Measurements from ENCODE around the gene RPL18A. TPM values are rescaled to one million over a fixed set of nuclear protein-coding genes. Genes with fewer than 3 reads are reported as not detected.

The RPL18A gene
- total RNA-seq, 1 experiment from 2014 or later: 2,642 TPM

GRCh38 chr19:17834350-17835181 lies 25.1 kb upstream of the RPL18A start:
- H3K27me3 ChIP-seq: peaks cover 4% of the 10 kb centered on the region; the same call in 1 of the 2 replicates
- no peak for DNase-seq
- H3K9me3 ChIP-seq (replicated peaks): no peaks in the 10 kb centered on the region
- no peak overlapping the region for H3K27ac ChIP-seq
- H3K4me3 ChIP-seq: no peak overlapping the region
- no peaks in the 10 kb centered on the region for H3K4me1 ChIP-seq
- no peaks in the 10 kb centered on the region for H3K36me3 ChIP-seq

GRCh38 chr19:17835182-17836006 lies 24.3 kb upstream of the RPL18A start:
- no peak overlapping the region for H3K27ac ChIP-seq
- no peak for DNase-seq
- H3K27me3 ChIP-seq: peaks cover 4% of the 10 kb centered on the region; the same call in 1 of the 2 replicates
- H3K4me1 ChIP-seq: no peaks in the 10 kb centered on the region
- no peaks in the 10 kb centered on the region for H3K36me3 ChIP-seq
- no peak overlapping the region for H3K4me3 ChIP-seq
- H3K9me3 ChIP-seq (replicated peaks): no peaks in the 10 kb centered on the region

- no peaks in the 10 kb centered on the region for H3K36me3 ChIP-seq
- no peaks in the 10 kb centered on the region for H3K4me1 ChIP-seq
- no peak overlapping the region for H3K27ac ChIP-seq
- H3K4me3 ChIP-seq: no peak overlapping the region
- no peaks in the 10 kb centered on the region for H3K9me3 ChIP-seq (replicated peaks)
- H3K27me3 ChIP-seq: peaks cover 4% of the 10 kb centered on the region; the same call in 1 of the 2 replicates
- no peak for DNase-seq
These were observed 23.2 kb upstream of the RPL18A start for GRCh38 chr19:17836530-17836929.

- no peak for DNase-seq
- H3K27me3 ChIP-seq: peaks cover 4% of the 10 kb centered on the region; the same call in 1 of the 2 replicates
- no peaks in the 10 kb centered on the region for H3K36me3 ChIP-seq
- H3K9me3 ChIP-seq (replicated peaks): no peaks in the 10 kb centered on the region
- no peak overlapping the region for H3K4me3 ChIP-seq
- H3K4me1 ChIP-seq: no peaks in the 10 kb centered on the region
- H3K27ac ChIP-seq: no peak overlapping the region
These were observed 21.7 kb upstream of the RPL18A start for GRCh38 chr19:17837972-17838371.

GRCh38 chr19:17840019-17840418 lies 19.7 kb upstream of the RPL18A start:
- Histone ChIP-seq H3K4me1 (no peaks in the 10 kb centered on the region), H3K27me3 (no peaks in the 10 kb centered on the region), H3K4me3 (no peak overlapping the region), H3K36me3 (no peaks in the 10 kb centered on the region), H3K27ac (no peak overlapping the region), H3K9me3 (replicated peaks) (no peaks in the 10 kb centered on the region)
- no peak for DNase-seq

- H3K9me3 ChIP-seq (replicated peaks): no peaks in the 10 kb centered on the region
- H3K27ac ChIP-seq: no peak overlapping the region
- no peaks in the 10 kb centered on the region for H3K4me1 ChIP-seq
- no peaks in the 10 kb centered on the region for H3K27me3 ChIP-seq
- DNase-seq: no peak
- no peaks in the 10 kb centered on the region for H3K36me3 ChIP-seq
- H3K4me3 ChIP-seq: no peak overlapping the region
These were observed 18.3 kb upstream of the RPL18A start for GRCh38 chr19:17841371-17841809.

- peak; percentile 55 to 59 for DNase-seq
- no peak overlapping the region for H3K4me3 ChIP-seq
- no peak overlapping the region for H3K27ac ChIP-seq
These were observed 17.7 kb upstream of the RPL18A start for GRCh38 chr19:17841810-17842662.

GRCh38 chr19:17842663-17843291 lies 16.9 kb upstream of the RPL18A start:
- DNase-seq: no peak
- Histone ChIP-seq H3K4me1 (no peaks in the 10 kb centered on the region), H3K36me3 (no peaks in the 10 kb centered on the region), H3K9me3 (replicated peaks) (no peaks in the 10 kb centered on the region), H3K27ac (no peak overlapping the region), H3K27me3 (peaks cover 3% of the 10 kb centered on the region; the same call in 1 of the 2 replicates), H3K4me3 (no peak overlapping the region)

More at GRCh38 chr19:17841810-17842662, 17.7 kb upstream of the RPL18A start:
- Histone ChIP-seq H3K36me3 (no peaks in the 10 kb centered on the region), H3K9me3 (replicated peaks) (no peaks in the 10 kb centered on the region), H3K4me1 (no peaks in the 10 kb centered on the region), H3K27me3 (0 out of 2 replicates have a peak, but pooled peaks cover 2% of the 10 kb centered on the region)

GRCh38 chr19:17843292-17843827 lies 16.4 kb upstream of the RPL18A start:
- H3K4me3 ChIP-seq: no peak overlapping the region
- no peaks in the 10 kb centered on the region for H3K9me3 ChIP-seq (replicated peaks)
- H3K4me1 ChIP-seq: no peaks in the 10 kb centered on the region
- no peak overlapping the region for H3K27ac ChIP-seq
- H3K36me3 ChIP-seq: no peaks in the 10 kb centered on the region
- DNase-seq: no peak
- peaks cover 8% of the 10 kb centered on the region; the same call in 1 of the 2 replicates for H3K27me3 ChIP-seq

GRCh38 chr19:17843908-17844490 lies 15.7 kb upstream of the RPL18A start:
- H3K4me1 ChIP-seq: no peaks in the 10 kb centered on the region
- H3K27ac ChIP-seq: no peak overlapping the region
- DNase-seq: no peak
- no peak overlapping the region for H3K4me3 ChIP-seq
- no peaks in the 10 kb centered on the region for H3K36me3 ChIP-seq
- H3K27me3 ChIP-seq: peaks cover 8% of the 10 kb centered on the region; the same call in 1 of the 2 replicates
- H3K9me3 ChIP-seq (replicated peaks): no peaks in the 10 kb centered on the region

- no peak overlapping the region for H3K4me3 ChIP-seq
- H3K9me3 ChIP-seq (replicated peaks): no peaks in the 10 kb centered on the region
- peaks cover 4% of the 10 kb centered on the region; the same call in 1 of the 2 replicates for H3K4me1 ChIP-seq
- no peak for DNase-seq
- peaks cover 8% of the 10 kb centered on the region; the same call in 1 of the 2 replicates for H3K27me3 ChIP-seq
- no peak overlapping the region for H3K27ac ChIP-seq
- no peaks in the 10 kb centered on the region for H3K36me3 ChIP-seq
These were observed 13.6 kb upstream of the RPL18A start for GRCh38 chr19:17846146-17846545.

- no peaks in the 10 kb centered on the region for H3K36me3 ChIP-seq
- DNase-seq: no peak
- peaks cover 4% of the 10 kb centered on the region; the same call in 1 of the 2 replicates for H3K4me1 ChIP-seq
- peaks cover 8% of the 10 kb centered on the region; the same call in 1 of the 2 replicates for H3K27me3 ChIP-seq
- no peaks in the 10 kb centered on the region for H3K9me3 ChIP-seq (replicated peaks)
- no peak within 1 kb of the TSS for H3K27ac ChIP-seq
- no peak within 1 kb of the TSS for H3K4me3 ChIP-seq
These were observed 12.0 kb upstream of the RPL18A start, which contains the start of gene JAK3 for GRCh38 chr19:17847538-17848366. Gene JAK3, minus strand, starts transcription at chr19:17847982. Its CDS starts 3,565 bp downstream, at chr19:17844417.
